ENCODE results near the gene ALDH1L1.

The ALDH1L1 gene

GRCh38 chr3:126132751-126133511 lies 47.5 kb downstream of the ALDH1L1 start:
- no peak for DNase-seq

- no peak for DNase-seq
Measured at GRCh38 chr3:126131881-126132750, 48.3 kb downstream of the ALDH1L1 start.

GRCh38 chr3:126130981-126131745 lies 49.2 kb downstream of the ALDH1L1 start:
- no peak for DNase-seq

GRCh38 chr3:126130081-126130855 lies 50.1 kb downstream of the ALDH1L1 start:
- no peak for DNase-seq

GRCh38 chr3:126129398-126129891 lies 50.9 kb downstream of the ALDH1L1 start:
- DNase-seq, result no peak

GRCh38 chr3:126128504-126129397 lies 51.6 kb downstream of the ALDH1L1 start:
- no peak for DNase-seq

GRCh38 chr3:126127904-126128303 lies 52.5 kb downstream of the ALDH1L1 start:
- DNase-seq, result no peak

- no peak for DNase-seq
Measured at GRCh38 chr3:126127452-126127851, 52.9 kb downstream of the ALDH1L1 start.

GRCh38 chr3:126126811-126127431 lies 53.5 kb downstream of the ALDH1L1 start:
- no peak for DNase-seq

GRCh38 chr3:126126286-126126685 lies 54.1 kb downstream of the ALDH1L1 start:
- DNase-seq, result no peak

GRCh38 chr3:126125781-126126251 lies 54.6 kb downstream of the ALDH1L1 start:
- no peak for DNase-seq

GRCh38 chr3:126125341-126125740 lies 55.0 kb downstream of the ALDH1L1 start:
- DNase-seq, result no peak

- no peak for DNase-seq
Measured at GRCh38 chr3:126124896-126125295, 55.5 kb downstream of the ALDH1L1 start.

GRCh38 chr3:126124148-126124868 lies 56.1 kb downstream of the ALDH1L1 start:
- no peak for DNase-seq

- DNase-seq, result no peak
Measured at GRCh38 chr3:126121632-126122031, 58.8 kb downstream of the ALDH1L1 start.

GRCh38 chr3:126121074-126121473 lies 59.3 kb downstream of the ALDH1L1 start:
- no peak for DNase-seq

- no peak for DNase-seq
Measured at GRCh38 chr3:126119976-126120375, 60.4 kb downstream of the ALDH1L1 start.

GRCh38 chr3:126119008-126119675 lies 61.2 kb downstream of the ALDH1L1 start:
- no peak for DNase-seq

- DNase-seq, result no peak
Measured at GRCh38 chr3:126118591-126118990, 61.8 kb downstream of the ALDH1L1 start.
